ENCODE data around the gene MSANTD2.

MSANTD2 gene

DNA sequence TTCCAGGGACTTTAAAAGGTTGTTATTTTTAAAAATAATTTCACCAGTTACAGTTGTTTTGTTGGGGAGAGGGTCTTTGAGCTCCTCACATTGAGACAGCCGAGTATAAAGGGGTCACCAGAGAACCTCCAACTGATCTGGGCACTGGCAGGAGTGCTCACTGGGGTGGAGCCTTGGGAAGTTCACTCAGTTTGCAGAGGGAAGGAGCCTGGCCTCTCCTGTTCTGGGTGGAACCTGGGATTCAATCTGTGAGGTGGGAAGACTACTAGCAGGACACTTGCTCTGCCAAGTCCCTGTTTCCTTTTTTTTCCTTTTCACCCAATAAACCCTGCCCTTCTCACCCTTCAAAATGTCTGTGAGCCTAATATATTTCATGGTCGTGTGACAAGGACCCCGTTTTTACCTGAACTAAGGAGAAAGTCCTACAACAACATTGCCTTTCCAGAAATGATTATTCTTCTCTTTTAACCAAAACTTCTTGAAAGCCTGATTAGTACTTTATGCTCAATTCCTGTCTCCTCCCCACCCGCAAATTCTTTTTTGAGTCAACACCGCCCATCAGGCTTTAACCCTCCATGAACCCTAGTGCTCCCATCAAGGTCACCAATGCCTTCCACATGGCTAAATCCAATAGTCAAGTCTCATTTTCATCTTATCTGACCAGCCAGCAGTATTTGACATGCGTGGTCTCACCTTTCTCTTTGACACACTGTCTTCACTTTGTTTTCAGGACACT, 22.0 kb upstream of the MSANTD2 start:
- DNase-seq (ENCODE audit: low spot score) (no peak), FAIRE-seq (no peak)

DNA sequence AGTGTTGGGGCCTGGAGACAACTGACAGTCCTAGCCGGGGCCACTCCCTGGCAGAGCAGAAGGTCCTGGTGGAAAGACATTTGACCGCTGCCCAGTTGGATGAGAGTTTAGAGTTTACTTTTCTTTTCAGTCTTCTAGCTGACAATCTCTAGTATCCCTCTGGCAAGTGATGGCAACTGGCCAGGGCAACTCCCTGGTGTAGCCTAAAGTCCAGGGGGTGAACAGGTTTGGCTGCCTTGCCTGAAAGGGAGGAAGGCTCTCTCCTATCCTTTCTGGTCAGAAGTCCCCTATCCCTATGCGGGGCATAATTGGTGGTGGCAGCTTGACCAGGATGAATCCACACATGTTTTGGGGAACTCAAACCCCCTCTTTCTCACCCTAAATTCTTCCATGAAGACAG, 16.8 kb upstream of the MSANTD2 start:
- no peak for DNase-seq (ENCODE audit: low spot score)
- FAIRE-seq, result no peak

DNA sequence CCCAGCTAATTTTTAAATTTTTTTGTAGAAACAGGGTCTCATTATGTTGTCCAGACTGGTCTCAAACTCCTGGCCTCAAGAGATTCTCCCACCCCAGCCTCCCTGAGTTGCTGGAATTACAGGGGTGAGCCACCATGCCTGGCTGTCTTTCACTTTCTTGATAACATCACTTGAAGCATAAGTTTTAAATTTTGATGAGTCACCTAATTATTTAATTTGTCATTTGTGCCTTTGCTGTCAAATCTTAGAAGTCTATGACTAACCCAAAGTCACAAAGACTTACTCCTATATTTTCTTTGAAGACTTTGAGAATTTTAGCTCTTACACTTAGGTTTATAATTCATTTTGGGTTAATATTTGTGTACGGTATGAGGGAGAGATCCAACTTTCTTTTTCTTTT, 14.5 kb upstream of the MSANTD2 start:
- DNase-seq (ENCODE audit: low spot score) (no peak), FAIRE-seq (no peak)

DNA sequence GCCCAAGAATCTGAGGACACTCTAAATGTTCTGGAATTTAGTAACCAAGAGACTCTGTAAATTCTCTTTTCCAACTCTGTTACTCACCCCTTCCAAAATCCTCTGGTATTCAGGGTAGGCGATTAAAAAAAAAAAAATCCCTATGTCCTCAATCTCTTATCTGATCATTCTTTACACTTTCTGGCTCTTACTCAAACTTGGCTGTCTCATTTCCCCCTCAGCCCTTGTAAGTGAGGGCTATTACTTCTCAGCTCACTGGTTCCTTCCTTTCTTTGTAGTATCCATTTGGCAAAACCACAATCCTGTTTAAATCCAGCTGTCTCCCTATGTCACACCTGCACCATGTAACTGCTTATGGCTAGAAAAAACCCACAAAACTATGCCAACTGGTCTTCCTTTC, 12.7 kb upstream of the MSANTD2 start:
- FAIRE-seq (no peak), DNase-seq (ENCODE audit: low spot score) (peak; percentile 27)

DNA sequence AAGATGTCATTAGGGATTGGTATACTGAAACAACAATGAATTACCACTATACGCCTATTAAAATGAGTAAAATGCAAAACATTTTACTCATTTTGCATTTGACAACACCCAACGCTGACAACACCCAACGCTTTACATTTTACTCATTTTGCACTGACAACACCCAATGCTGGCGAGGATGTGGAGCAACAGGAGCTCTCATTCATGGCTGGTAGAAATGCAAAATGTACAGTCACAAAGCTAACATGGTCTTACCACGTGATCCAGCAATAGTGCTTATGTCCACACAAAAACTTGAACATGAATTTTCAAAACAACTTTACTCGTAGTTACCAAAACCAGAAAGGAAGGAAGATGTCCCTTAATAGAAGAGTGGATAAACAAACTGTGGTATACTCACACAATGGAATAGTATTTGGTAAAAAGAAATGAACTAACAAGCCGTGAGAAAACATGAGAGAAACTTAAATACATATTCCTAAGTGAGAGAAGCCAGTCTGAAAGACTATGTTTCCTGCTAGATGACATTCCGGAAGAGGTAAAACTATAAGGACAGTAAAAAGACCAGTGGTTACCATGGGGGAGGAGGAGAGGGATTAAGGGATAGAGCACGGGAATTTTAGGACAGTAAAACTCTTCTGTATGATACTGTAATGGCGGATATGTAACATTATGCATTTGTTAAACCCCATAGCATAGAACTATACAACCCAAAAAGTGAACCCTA, 11.4 kb upstream of the MSANTD2 start:
- no peak for DNase-seq (ENCODE audit: low spot score)
- no peak for FAIRE-seq

DNA sequence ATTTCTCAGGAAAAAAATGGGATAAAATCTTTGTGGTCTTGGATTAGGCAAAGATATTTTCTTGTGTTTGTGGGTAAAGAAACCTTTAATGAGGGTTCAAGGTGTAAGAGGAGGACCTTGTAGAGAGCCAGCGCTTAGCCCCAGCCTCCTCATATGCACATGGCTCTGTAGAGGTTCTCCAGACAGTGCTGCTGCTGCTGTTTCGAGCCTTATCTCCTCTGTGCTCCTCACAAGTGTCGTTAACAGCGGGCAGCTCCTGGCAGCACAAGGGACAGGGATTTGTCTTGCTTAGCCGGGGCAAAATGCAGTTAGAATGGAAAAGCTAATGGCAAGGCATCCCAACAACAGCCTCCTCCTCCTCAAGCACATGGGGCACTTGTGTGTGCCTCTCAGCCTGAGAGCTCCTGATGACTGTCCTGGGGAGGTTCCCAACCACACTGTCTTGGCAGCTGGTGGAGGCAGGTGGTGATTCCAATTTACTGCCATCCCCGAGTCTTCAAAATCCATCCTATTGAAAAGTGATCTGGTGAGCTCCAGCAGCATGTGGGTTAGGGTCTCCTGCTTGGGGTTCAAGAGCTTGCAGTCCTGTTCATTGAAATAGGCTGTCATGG, 7.6 kb upstream of the MSANTD2 start:
- FAIRE-seq (no peak), DNase-seq (ENCODE audit: low spot score) (no peak)

DNA sequence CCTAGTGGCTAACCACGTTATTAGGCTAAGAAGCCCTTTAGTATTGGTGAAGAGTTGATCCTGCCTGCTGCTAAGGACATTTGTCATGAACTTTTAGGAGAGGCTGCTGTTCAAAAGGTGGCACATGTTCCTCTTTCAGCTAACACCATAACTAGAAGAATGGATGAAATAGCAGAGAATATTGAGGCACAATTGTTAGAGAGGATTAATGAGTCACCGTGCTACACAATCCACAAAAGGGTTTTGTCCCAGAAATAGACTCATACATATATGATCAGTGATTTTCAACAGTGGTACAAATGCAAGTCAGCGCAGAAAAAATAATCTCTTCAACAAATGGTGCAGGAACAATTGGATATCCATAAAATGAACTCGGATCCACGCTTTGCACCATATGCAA, 7.0 kb upstream of the MSANTD2 start:
- no peak for DNase-seq (ENCODE audit: low spot score)
- no peak for FAIRE-seq

DNA sequence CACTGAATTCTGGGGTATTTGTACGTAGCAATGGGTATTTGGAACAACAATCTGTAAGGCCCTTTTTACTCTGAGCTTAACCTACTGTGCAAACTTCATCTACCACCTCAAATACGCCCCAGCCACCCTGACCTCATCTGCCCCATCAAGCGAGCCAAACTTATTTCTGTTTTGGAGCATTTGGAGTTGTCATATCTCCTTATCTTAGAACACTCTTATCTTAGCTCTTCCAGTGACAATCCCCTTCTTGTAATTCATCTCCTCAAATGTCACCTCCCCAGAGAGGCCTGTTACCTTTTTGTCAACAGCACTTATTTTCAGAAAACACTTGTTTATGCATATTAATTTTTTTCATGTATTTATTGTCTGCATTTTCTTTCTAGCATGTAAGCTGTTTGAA, 4.7 kb upstream of the MSANTD2 start:
- FAIRE-seq (no peak), DNase-seq (ENCODE audit: low spot score) (no peak)

DNA sequence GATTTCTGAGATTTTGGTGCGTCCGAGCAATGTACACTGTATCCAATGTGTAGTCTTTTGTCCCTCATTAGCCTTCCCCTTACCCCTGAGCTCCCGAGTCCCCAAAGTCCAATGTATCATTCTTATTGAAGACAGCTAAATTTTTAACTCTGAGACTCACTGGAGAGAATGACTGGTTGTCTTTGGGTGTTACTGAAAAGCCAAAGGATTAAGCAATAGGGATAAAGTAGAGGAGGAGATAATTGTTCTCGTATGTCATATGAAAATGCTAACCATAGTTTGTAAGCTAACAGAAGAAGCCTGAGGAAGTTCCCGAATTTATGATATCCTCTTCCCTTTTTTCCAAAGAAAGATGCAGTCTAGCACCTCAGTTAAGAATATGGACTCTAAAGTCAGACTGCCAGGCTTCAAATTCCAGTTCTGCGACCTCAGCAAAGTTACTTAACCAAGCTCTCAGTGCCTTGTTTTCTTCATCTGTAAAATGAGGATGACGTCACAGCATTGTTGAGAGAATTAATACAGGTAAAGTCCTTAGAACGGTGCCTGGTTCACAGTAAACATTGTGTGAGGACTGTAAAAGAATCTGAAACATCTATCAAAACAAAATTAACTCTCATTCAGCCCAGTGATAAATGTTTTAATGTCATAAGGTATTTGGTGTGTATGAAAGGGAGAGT, 1.6 kb upstream of the MSANTD2 start:
- FAIRE-seq, result no peak
- DNase-seq (ENCODE audit: low spot score), result no peak

DNA sequence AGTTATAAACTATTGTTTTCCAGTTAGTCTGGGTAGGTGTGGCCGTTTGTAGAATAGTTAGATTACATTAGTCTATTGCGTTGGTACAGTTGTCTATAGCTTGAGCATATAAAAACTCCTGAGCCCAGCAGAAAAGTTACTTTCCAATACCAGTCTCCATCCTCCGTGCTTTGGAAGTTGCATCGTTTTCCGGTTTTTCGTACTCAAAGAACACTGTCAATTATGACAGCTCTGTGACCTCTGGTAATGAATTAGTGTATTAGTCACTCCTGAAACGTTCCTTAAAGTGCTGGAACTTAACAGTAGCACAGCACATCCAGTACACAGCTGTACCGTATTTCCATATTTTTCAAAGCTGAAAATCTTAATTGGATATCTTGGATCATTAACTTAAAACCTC, 808 bp upstream of the MSANTD2 start:
- FAIRE-seq (no peak), DNase-seq (ENCODE audit: low spot score) (peak; percentile 28)

DNA sequence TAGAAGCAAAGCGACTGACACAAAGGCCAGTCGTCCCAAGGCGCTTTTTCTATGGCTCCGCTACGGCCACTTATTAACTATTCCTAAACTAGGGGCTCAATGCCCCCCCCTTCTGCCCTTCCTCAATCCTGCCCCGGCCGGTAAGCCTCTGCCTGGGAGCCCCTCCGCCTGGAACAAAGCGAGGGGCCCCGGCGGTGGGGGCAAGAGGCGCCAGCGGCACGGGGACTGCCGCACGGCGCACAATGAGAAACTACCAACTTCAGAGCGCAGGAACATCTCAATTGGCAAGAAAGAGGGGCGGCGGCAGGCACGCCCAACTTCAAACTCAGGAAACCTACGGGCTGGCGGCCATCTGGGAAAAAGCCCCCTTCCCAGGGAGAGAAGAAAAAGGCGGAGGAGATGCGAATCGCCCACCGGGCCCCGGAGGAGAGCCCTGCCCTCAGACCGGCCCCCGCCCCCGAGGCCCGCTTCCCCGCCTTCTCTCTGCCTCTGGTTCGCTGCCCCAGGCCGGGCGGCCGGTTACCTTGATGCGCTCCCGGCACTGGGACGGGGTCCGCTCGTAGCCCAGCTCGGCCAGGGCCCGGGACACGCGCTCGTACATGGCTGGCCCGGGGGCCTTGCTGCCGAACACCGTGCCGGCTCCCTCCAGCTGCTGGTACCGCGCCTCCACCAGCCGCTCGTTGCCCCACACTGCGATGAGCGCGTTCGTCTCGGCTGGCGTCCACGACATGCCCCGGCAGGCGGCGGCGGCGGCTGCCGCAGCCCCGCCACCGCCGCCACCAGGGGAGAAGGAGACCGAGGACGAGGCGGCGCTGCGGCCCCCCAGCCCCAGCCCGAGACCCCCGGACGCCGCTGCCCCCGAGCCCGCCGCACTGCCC, 619 bp downstream of the MSANTD2 start:
- DNase-seq (ENCODE audit: low spot score), result no peak
- FAIRE-seq, result no peak

DNA sequence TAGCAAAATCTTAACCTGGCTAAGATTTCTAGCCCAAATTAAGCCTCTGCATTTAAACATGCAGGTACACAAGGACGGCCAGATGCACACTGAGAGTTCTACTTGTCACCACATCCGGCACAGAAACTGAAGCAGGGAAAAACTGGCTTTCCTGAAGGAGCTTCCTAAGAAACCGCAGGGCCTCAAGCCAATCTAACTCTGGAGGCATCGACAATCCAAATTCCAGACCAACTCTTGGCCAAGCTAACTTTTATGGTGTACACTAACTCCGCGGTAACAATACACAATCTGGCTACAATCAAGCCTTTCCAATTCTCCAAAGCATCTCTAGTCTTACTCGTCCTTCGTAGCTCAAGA, 1.2 kb downstream of the MSANTD2 start:
- FAIRE-seq (no peak), DNase-seq (ENCODE audit: low spot score) (peak; percentile 45)

DNA sequence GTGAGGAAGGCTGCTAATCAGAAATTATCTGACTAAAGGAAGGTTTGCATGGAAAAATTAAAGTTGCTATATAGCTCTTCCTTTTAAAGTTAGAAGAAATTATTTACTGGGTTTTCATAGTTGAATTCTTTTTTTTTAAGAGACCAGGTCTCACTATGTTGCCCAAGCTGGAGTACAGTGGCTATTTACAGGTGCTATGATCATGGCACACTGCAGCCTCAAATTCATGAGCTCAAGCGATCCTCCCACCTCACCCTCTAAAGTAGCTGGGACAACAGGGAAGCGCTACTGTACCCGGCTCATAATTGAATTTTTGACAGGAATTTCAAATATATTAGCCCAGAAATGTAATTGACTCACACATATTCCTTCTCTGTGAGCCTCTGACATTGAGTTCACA, 3.9 kb downstream of the MSANTD2 start:
- FAIRE-seq (no peak), DNase-seq (ENCODE audit: low spot score) (no peak)

DNA sequence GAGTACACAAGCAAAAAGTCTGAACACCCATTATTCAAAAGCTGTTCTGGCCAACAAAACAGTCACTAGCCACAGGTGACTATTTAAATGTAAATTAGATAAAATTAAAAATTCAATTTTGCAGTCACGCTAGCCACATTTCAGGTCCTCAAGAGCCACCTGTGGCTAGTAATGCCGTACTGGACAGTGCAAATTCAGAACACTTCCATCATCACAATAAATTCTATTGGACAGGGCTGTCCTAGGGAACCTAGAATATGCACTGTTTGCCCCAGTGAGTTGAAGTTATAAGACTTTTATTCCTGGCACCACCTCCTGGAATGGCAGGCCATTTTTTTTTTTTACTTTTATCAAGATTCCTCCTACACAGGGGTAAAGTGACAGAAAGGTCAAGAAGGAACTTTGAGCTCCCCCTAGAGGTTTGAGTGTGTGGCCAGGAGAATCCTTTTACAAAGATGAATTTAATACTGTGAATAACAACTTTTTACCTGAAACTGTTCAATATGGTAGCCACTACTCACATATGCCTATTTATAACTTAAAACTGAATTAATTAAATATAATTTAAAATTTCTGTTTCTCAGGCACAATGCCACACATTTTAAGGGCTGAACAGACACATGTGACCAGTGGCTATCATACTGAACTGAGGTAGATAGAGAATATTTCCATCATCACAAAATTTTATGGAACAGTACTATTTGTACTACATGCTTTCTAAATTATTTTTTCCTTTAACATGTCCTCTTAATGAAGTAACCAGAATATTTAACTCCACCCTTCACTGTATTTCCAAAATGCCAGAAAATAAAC, 6.5 kb downstream of the MSANTD2 start:
- FAIRE-seq, result peak; percentile 66

DNA sequence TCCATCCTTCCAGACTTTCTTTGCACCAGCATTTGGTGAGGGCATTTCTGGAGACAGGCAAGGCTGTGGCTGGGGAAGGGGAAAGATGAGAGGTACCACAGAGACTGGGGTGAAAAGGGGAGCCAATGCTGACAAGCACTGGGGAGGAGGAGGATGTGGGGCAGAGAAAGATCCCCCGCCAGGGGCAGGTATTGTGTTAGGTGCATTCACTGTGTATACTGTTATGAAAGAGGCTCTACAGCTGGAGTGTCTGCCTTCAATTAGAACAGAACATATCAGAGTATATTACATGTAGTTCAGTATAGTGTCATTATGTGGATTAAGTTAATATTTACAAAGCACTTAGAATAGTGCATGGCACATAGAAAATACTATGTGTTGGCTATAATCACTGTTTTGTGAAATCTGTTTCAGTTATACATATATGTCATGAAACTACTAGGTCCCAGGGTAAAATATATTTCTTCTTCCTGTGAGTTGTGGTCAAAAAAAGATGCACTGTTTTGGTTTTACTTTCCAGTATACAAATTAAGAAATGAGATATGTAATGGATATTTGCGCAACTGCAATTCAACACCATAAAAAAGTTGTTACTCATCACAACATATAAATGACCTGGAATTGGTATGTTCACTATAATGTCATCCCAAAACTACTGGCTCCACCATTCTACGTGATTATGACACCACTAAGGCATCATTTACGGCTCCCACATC, 8.4 kb downstream of the MSANTD2 start:
- no peak for FAIRE-seq
- DNase-seq (ENCODE audit: low spot score), result no peak

More for the DNA sequence above, 6.5 kb downstream of the MSANTD2 start:
- DNase-seq (ENCODE audit: low spot score), result peak; percentile 18

DNA sequence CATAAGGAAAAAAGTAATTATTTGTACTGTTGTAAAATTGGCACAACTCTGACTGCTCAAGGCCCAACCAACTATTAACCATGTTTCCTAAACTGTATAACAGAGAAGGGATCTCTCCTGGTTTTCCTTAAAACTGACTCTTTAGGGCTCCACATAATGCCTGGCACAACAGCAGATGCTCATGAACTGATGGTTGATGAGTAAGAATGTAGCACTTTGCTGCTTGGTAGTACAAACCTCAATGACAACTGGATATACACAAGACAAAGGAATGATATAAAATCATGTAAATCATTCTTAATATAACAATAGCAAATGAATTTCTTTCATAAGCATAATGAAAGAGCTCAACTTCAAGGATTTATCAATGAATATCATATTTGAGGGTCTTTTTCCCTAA, 11.7 kb downstream of the MSANTD2 start:
- DNase-seq (ENCODE audit: low spot score), result no peak
- FAIRE-seq, result no peak

DNA sequence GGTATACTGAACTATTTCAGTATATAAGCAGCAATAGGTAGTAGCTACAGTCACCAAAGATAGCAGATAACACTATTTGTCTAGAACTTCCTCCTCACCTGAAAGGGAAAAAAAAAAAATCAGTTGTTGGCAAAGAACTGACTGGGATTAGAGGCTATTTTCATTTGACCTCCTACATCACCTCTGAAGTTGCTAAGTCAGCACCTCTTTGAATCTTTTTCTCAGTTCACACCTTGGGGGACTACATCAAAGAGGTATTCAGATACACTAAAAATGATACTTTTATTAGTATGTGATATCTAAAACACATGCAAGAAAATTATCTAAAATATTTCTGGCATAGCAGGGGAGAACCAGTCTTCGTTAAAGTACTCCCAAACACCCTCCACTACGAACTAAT, 16.2 kb downstream of the MSANTD2 start:
- FAIRE-seq (no peak), DNase-seq (ENCODE audit: low spot score) (no peak)

DNA sequence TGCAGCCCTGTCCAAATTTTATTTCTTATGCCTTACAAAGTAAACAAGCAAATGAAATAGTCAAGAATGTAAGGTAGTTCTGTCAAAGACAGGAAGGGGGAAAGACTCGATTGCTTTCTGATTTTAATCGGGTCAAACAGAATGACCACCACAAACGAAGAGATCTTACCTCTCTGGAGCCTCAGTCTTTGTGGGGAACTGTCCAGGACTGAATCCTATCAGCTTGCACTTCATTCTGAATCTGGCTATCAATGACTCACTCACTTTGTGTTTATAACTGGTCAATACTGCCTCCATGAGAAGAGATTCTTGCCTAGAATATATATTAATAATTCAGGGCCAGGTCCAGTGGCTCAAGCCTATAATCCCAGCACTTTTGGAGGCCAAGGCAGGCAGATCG, 17.2 kb downstream of the MSANTD2 start:
- no peak for FAIRE-seq
- DNase-seq (ENCODE audit: low spot score), result no peak

DNA sequence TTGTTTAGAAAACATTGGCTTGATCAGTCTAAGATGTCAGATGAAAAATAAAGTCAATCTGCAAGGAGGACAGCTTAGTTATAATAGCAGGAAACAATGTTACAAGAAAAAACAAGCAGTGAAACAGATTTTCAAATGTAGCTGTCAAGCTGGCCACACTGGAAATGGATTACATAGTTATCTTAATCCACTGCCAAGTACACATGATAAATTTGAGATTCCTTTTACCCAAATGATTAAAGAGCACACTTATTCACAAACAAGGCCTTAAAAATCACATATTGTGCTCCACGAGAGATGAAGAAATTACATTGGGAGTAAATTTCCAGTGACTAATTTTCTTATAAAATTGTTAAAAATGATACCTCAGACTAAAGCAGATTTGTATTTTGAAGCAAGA, 20.6 kb downstream of the MSANTD2 start:
- no peak for FAIRE-seq
- no peak for DNase-seq (ENCODE audit: low spot score)

DNA sequence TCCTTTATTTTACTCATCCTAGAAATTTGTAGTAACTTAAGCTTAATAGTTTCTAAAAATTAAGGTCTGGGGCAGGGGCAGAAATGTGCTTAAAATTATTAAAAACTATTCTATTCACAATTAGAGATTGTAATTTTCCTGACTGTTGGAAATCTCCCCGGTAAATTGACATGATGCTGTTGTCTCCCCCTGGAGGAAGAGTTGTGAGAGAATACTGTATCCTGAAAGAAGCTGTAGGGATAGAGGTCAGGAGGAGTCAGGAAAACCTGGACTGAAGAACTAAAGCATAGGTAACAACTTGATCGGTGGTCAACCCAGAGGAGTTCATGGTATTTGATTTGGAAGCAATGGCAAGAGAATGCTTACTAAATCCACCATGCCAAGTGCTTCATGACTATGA, 21.9 kb downstream of the MSANTD2 start:
- DNase-seq (ENCODE audit: low spot score) (no peak), FAIRE-seq (no peak)

Data from RCC 7860 (cell line).